Chondrocyte (in vitro differentiated cells): ENCODE results near the gene LILRA2. TPM values are rescaled to one million over a fixed set of nuclear protein-coding genes. Genes with fewer than 3 reads are reported as not detected.

ENCODE experiments used
- DNase-seq: peaks from one replicate; pipeline ENCODE4 v3.0.0; 2021; ENCODE audit warnings: mixed read lengths, low spot score
- H3K27ac Mint-ChIP-seq: one replicate; pipeline ENCODE4 v1.8.0; 2021; ENCODE audit warnings: mild to moderate bottlenecking, moderate library complexity, mixed read lengths; ENCODE audit not compliant: unreplicated experiment
- H3K27me3 Mint-ChIP-seq: 2 replicates; pipeline ENCODE4 v1.8.0; 2021; ENCODE audit warnings: low read depth, mixed read lengths
- H3K36me3 Mint-ChIP-seq: 2 replicates; pipeline ENCODE4 v1.8.0; 2021; ENCODE audit warnings: low read depth, mixed read lengths
- H3K4me1 Mint-ChIP-seq: 2 replicates; pipeline ENCODE4 v1.8.0; 2021; ENCODE audit warnings: low read depth, mild to moderate bottlenecking, mixed read lengths
- H3K4me3 Mint-ChIP-seq: one replicate; pipeline ENCODE4 v1.8.0; 2021; ENCODE audit warnings: mild to moderate bottlenecking, moderate library complexity, mixed read lengths; ENCODE audit not compliant: unreplicated experiment
- H3K9me3 Mint-ChIP-seq: 2 replicates; pipeline ENCODE4 v1.8.0; 2021; ENCODE audit warnings: low read depth, mixed read lengths
- total RNA-seq: library from RNA; stranded (reverse); gene quantifications from 3 replicates; pipeline ENCODE4 v1.2.1, GENCODE V29; 2021
- TF ChIP-seq, protein P1 (sequence below): fragments of 200-600 bp; sonication (generic); IDR thresholded peaks from 2 replicates; pipeline ENCODE4 v1.5.0; 2021; ENCODE audit warnings: antibody characterized with exemption, mild to moderate bottlenecking, moderate library complexity

The LILRA2 gene
- total RNA-seq, 1 donor from 2014 or later = not detected

DNA sequence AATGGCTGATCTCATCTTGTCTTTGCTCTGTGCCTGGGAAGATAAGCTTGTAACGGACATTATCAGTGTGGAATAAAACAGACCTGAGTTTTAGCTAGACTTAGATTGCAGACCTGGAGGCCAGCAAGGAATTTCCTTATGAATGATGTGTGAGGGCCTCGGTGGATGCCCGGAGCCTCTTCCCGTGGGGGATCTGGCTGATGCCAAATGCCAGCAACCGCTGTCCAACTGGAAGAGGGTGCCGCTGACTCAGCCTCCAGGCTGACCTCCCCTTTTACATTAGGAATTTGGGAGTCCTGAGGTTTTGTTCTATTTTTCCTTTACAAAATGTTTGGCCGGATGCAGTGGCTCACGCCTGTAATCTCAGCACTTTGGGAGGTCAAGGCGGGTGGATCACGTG, 19.6 kb upstream of the LILRA2 start:
- no peaks in the 10 kb centered on the region for H3K4me1 Mint-ChIP-seq
- H3K36me3 Mint-ChIP-seq = no peaks in the 10 kb centered on the region
- no peaks in the 10 kb centered on the region for H3K27me3 Mint-ChIP-seq
- no peak overlapping the region for H3K27ac Mint-ChIP-seq
- peaks cover 31% of the 10 kb centered on the region for H3K9me3 Mint-ChIP-seq
- TF ChIP-seq, protein P1, sequence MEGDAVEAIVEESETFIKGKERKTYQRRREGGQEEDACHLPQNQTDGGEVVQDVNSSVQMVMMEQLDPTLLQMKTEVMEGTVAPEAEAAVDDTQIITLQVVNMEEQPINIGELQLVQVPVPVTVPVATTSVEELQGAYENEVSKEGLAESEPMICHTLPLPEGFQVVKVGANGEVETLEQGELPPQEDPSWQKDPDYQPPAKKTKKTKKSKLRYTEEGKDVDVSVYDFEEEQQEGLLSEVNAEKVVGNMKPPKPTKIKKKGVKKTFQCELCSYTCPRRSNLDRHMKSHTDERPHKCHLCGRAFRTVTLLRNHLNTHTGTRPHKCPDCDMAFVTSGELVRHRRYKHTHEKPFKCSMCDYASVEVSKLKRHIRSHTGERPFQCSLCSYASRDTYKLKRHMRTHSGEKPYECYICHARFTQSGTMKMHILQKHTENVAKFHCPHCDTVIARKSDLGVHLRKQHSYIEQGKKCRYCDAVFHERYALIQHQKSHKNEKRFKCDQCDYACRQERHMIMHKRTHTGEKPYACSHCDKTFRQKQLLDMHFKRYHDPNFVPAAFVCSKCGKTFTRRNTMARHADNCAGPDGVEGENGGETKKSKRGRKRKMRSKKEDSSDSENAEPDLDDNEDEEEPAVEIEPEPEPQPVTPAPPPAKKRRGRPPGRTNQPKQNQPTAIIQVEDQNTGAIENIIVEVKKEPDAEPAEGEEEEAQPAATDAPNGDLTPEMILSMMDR = no peak
- no peak overlapping the region for H3K4me3 Mint-ChIP-seq
- no peak for DNase-seq

DNA sequence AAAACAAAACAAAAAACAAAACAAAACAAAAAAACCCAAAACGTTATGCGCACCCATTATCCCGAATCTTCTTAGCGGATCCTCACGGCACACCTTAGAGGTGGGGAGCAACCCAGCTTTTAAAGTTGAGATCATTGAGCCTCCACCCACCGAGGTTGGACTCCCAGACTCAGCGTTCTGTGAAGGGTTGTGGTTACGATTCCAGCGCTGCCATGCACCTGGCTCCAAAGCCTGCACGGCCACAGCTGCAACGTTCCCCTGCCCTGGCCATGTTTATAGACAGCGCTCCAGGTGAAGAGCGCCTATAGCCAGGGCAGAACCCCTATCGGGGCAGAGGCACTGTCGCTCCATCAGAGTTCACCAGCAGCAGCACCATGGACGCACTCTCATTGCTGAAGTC, 18.7 kb upstream of the LILRA2 start:
- Mint-ChIP-seq H3K9me3 (peaks cover 35% of the 10 kb centered on the region), H3K27ac (no peak overlapping the region), H3K27me3 (no peaks in the 10 kb centered on the region), H3K36me3 (no peaks in the 10 kb centered on the region), H3K4me1 (no peaks in the 10 kb centered on the region), H3K4me3 (no peak overlapping the region)
- DNase-seq = no peak
- TF ChIP-seq, protein P1 = no peak

DNA sequence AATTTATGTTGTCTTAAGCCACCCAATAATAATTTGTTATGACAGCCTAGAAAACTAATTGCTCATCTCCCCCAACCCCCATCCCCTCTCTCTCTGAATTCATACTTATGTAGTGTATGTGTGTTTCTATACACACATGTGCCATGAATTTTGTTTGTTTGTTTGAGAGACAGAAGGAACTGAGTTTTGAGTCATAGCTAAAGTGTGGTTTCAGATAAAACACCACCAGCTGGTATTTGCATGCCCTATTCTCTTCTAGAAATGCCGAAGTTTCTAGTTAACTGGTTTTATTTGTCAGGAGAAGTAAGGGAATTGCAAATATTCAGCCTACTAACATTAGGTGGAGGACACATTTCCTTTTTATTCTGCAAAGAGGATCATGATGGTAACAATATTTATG, 17.4 kb upstream of the LILRA2 start:
- H3K36me3 Mint-ChIP-seq = no peaks in the 10 kb centered on the region
- H3K4me3 Mint-ChIP-seq = no peak overlapping the region
- no peaks in the 10 kb centered on the region for H3K27me3 Mint-ChIP-seq
- no peaks in the 10 kb centered on the region for H3K4me1 Mint-ChIP-seq
- peaks cover 31% of the 10 kb centered on the region for H3K9me3 Mint-ChIP-seq
- no peak overlapping the region for H3K27ac Mint-ChIP-seq
- TF ChIP-seq, protein P1 = no peak
- no peak for DNase-seq

DNA sequence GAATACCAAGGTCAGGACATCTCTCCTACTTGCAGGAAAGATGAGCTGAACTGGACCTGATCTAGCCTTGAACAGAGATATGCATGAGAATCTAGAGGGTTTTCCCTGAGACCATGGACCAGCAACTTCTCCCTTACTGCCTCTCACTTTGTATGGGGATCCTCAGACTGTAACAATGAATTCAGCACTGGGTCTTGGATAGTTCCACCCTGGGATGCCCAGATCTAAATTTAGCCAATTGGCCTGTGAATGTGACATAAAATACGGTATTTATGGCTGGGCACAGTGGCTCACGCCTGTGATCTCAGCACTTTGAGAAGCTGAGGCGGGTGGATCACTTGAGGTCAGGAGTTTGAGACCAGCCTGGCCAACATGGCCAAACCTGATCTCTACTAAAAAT, 15.3 kb upstream of the LILRA2 start:
- H3K4me3 Mint-ChIP-seq = no peak overlapping the region
- H3K27ac Mint-ChIP-seq = no peak overlapping the region
- peaks cover 20% of the 10 kb centered on the region for H3K9me3 Mint-ChIP-seq
- TF ChIP-seq, protein P1 = no peak
- H3K4me1 Mint-ChIP-seq = no peaks in the 10 kb centered on the region
- no peaks in the 10 kb centered on the region for H3K27me3 Mint-ChIP-seq
- H3K36me3 Mint-ChIP-seq = no peaks in the 10 kb centered on the region
- DNase-seq = no peak

DNA sequence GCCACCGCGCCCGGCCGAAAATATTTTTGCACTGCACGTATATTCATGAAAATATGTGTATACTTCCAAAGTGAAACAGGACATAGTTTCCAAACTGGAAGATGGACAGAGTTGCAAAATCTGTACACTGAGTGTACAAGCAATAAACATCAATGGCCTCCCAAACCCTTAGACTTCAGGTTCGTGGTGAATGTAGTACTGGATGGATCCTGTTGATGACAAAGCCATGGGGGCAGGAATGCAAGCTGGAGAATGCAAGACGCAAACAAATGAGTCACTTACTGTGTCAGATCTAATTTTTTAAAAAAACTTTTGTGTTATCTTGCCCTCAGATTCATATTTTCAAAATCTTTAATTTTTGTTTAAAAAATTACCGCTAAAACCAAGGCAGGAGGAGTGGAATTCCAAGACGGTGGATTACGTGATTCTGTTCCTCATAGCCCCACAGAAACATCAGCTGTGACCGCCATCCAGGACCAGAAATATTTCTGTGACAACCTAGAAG, 12.7 kb upstream of the LILRA2 start:
- no peak for DNase-seq
- Mint-ChIP-seq H3K9me3 (peaks cover 13% of the 10 kb centered on the region), H3K36me3 (no peaks in the 10 kb centered on the region), H3K4me1 (no peaks in the 10 kb centered on the region), H3K27ac (no peak overlapping the region), H3K4me3 (no peak overlapping the region), H3K27me3 (no peaks in the 10 kb centered on the region)
- TF ChIP-seq, protein P1 = no peak
